Colonic mucosa (tissue), 4 donors: Measurements from ENCODE around the gene SERINC3. TPM values are rescaled to one million over a fixed set of nuclear protein-coding genes. Genes with fewer than 3 reads are reported as not detected.
A peak's percentile ranks its signal among the peaks of the same experiment; 100 is the strongest.

Experiments used
- DNase-seq: peaks from one replicate; pipeline ENCODE4 v3.0.0-alpha.2; 2020
- H3K27ac ChIP-seq: fragments of 200-600 bp; one replicate; pipeline ENCODE4 v1.8.0; 2021
- H3K27me3 ChIP-seq: fragments of 200-600 bp; one replicate; pipeline ENCODE4 v1.8.0; 2021
- H3K36me3 ChIP-seq: fragments of 200-600 bp; one replicate; pipeline ENCODE4 v1.8.0; 2021
- H3K4me1 ChIP-seq: fragments of 200-600 bp; one replicate; pipeline ENCODE4 v1.8.0; 2021; ENCODE audit warnings: mild to moderate bottlenecking
- H3K4me3 ChIP-seq: fragments of 200-600 bp; one replicate; pipeline ENCODE4 v1.8.0; 2021
- H3K9ac ChIP-seq, 2 donors: one replicate each; pipeline ENCODE4 v1.7.0; 2013; ENCODE audit warnings: control low read depth in 2 of 2, low read depth in 2 of 2, low read length in 2 of 2
- H3K9me3 ChIP-seq: fragments of 200-600 bp; one replicate; pipeline ENCODE4 v1.8.0; 2021
- intact Hi-C: fragments of 100-400 bp; cut with DNase I; formaldehyde crosslinking; loops from one replicate; pipeline ENCODE4 v1.14.1; 2022
- total RNA-seq, 2 donors: library from RNA; stranded (reverse); fragmentation: NEBNext Ultra II Directional in 1 of 2; extraction: Animal tissue kit (Norgen Biotek cat#: 25700) in 1 of 2; gene quantifications; one replicate each; pipeline ENCODE4 v1.2.1, GENCODE V29; 2021
- TF ChIP-seq, protein P1 (sequence below): fragments of 200-600 bp; IDR thresholded peaks from one replicate; pipeline ENCODE4 v1.8.0; 2022; ENCODE audit warnings: antibody characterized with exemption, mild to moderate bottlenecking
- donor health status: healthy.
- donor health status: DM: no; HTN: no; CAD: no.
- donor health status: DM: no; HTN: no; CAD: no.

The SERINC3 gene
- total RNA-seq, 2 donors from 2014 or later = 82.8 to 121 TPM

DNA sequence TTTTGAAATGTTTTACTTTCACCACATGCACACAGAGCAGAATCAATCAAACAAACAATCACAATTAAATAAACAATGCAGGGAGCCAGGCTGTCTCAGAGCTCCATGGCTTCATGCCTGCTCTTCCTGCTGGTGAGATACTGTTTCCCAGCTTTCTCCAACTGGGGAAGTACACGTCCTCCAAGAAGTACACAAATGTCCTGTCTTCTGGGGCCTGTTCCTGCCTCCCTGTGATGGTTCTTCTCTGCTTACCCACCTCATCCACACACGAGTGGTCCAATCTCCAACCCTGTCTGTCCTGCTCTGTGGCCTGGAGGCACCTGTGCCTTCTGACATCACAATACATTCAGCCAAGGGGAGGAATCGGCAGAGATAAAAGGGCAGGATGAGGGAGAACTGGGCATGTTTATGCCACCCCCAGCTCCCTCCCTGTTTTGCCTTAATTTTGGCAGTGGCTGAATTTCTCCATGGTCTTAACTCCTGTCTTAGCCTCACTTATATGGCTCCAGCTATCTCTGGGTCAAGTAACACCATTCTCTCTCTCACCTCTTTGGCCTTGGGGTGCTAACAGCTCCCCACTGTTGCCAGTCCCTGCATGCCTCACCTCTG is 71.5 kb downstream of the SERINC3 start:
- intact Hi-C loops = no loop called here
- Histone ChIP-seq H3K9ac (no peak overlapping the region), H3K4me1 (peaks cover 7% of the 10 kb centered on the region), H3K27ac (no peak overlapping the region), H3K9me3 (no peaks in the 10 kb centered on the region), H3K4me3 (no peak overlapping the region), H3K27me3 (no peaks in the 10 kb centered on the region), H3K36me3 (no peaks in the 10 kb centered on the region)
- TF ChIP-seq, protein P1, sequence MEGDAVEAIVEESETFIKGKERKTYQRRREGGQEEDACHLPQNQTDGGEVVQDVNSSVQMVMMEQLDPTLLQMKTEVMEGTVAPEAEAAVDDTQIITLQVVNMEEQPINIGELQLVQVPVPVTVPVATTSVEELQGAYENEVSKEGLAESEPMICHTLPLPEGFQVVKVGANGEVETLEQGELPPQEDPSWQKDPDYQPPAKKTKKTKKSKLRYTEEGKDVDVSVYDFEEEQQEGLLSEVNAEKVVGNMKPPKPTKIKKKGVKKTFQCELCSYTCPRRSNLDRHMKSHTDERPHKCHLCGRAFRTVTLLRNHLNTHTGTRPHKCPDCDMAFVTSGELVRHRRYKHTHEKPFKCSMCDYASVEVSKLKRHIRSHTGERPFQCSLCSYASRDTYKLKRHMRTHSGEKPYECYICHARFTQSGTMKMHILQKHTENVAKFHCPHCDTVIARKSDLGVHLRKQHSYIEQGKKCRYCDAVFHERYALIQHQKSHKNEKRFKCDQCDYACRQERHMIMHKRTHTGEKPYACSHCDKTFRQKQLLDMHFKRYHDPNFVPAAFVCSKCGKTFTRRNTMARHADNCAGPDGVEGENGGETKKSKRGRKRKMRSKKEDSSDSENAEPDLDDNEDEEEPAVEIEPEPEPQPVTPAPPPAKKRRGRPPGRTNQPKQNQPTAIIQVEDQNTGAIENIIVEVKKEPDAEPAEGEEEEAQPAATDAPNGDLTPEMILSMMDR = no peak
- DNase-seq = no peak

- Histone ChIP-seq H3K4me1 (peaks cover 7% of the 10 kb centered on the region), H3K4me3 (no peak overlapping the region), H3K9me3 (no peaks in the 10 kb centered on the region), H3K27me3 (no peaks in the 10 kb centered on the region), H3K9ac (no peak overlapping the region), H3K27ac (no peak overlapping the region), H3K36me3 (no peaks in the 10 kb centered on the region)
- TF ChIP-seq, protein P1 = no peak
- DNase-seq = no peak
- intact Hi-C loops = no loop called here
Measured at GRCh38 chr20:44449864-44450263, 72.0 kb downstream of the SERINC3 start.

DNA sequence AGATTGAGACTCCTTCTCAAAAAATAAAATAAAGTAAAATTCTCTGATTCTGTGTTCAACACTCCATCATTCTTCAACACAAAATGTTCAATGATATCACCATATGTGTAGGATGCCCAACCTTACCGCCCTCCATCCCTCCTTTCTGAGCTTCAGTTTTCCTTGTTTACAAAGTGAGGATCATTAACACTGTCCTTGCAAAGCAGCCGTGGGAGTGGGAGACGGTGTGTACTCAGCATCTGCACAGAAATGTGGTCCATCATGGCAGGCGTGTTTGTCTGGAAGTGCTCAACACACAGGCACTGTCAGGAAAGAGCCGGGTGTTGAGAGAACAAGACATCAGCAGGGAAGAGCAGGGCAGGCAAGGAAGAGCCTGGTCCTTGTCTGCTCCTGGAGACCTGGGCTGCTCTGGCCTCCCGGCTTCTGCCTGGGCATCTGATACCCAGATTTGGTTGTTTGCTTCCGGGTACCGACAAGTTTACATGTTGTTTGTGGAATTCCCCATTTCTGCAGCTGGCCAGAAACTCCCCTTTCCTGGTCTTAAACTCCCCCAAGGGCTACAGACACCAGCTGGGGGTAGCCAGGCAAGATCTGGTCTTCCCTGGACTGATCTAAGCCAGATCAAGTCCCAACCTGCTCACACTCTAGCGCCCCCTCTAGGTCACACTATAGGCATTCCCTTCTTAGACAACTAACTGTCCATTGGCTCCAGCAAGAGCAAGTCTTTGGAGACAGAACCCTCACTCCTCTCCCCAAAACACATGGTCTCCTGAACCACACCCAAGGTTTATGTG is 72.9 kb downstream of the SERINC3 start:
- TF ChIP-seq, protein P1 = no peak
- H3K27ac ChIP-seq = no peak overlapping the region
- H3K36me3 ChIP-seq = no peaks in the 10 kb centered on the region
- H3K9me3 ChIP-seq = no peaks in the 10 kb centered on the region
- no peak overlapping the region for H3K9ac ChIP-seq
- peaks cover 7% of the 10 kb centered on the region for H3K4me1 ChIP-seq
- H3K4me3 ChIP-seq = no peak overlapping the region
- peak; percentile 61 for DNase-seq
- intact Hi-C loops = no loop called here
- no peaks in the 10 kb centered on the region for H3K27me3 ChIP-seq

DNA sequence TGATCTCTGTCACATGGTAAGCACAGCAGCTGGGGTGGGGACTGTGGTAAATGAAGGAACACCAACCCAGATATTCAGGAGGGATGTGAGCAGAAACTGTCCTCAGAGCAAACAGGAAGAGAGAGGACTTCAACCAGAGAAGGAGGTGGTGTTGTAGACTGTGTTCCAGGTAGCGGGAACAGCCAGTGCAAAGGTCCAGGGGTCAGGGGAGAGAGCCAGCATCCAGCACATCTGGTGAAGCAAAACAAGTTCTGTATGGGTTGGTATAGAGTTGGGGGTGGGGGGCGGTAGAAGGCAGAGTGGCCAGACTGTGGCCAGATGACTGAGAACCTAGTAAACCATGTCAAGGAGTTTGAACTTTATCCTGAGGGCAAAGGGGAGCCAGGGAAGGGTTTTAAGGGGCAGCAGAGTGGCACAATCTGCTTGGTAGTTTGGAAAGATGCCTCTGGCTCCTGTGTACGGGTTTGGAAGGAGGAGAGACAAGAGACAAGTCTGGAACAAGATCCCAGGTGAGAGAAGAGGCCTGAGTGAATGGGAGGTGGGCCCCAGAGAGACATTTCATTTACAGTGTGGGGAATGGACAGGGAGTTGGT is 73.9 kb downstream of the SERINC3 start:
- H3K4me1 ChIP-seq = peaks cover 7% of the 10 kb centered on the region
- no peaks in the 10 kb centered on the region for H3K36me3 ChIP-seq
- no peak for DNase-seq
- H3K9ac ChIP-seq = no peak overlapping the region
- no peak overlapping the region for H3K27ac ChIP-seq
- TF ChIP-seq, protein P1 = no peak
- H3K4me3 ChIP-seq = no peak overlapping the region
- intact Hi-C loops = no loop called here
- H3K27me3 ChIP-seq = no peaks in the 10 kb centered on the region
- no peaks in the 10 kb centered on the region for H3K9me3 ChIP-seq

Other genes with a start within 250 kb of the SERINC3 start
- 10 to 100 TPM; 10.1 to 11.6 TPM for gene FITM2, start 210.9 kb downstream of the SERINC3 start, total RNA-seq
- not detected for gene R3HDML, start 185.0 kb downstream of the SERINC3 start, total RNA-seq
- 100 to 1,000 TPM; 288 to 346 TPM for gene HNF4A, start 166.4 kb downstream of the SERINC3 start, total RNA-seq
- gene TTPAL, start 46.2 kb downstream of the SERINC3 start, total RNA-seq = 10 to 100 TPM in 1 of 2 donors, 1 to 10 TPM in 1; 8.4 to 11.6 TPM
- 10 to 100 TPM; 24.4 to 46.1 TPM for gene PKIG, start 60.5 kb upstream of the SERINC3 start, total RNA-seq
- gene ADA, start 129.6 kb upstream of the SERINC3 start, total RNA-seq = 1 to 10 TPM; 2.4 to 4.5 TPM
- gene CCN5, start 193.3 kb upstream of the SERINC3 start, total RNA-seq = 1 to 10 TPM in 1 of 2 donors, under 1 TPM in 1; 0.84 to 2.9 TPM
- under 1 TPM; 0.21 to 0.27 TPM for gene KCNK15, start 223.8 kb upstream of the SERINC3 start, total RNA-seq